ENCODE results near the gene MAP2K2. TPM values are rescaled to one million over a fixed set of nuclear protein-coding genes. Genes with fewer than 3 reads are reported as not detected.

MAP2K2 gene
- total and polyA plus RNA-seq, 9 of the 15 experiments (the other 6 are each of a cell fraction or from before 2014, with no cell fraction given), result 1.0 to 151 (median 58.3) TPM

- ATAC-seq (no peak), DNase-seq (ENCODE audit: extremely low read depth in 1 of 4, low spot score in 3 of 4) (no peak), FAIRE-seq (no peak)
- Histone ChIP-seq H3K27ac (ENCODE audit: extremely low read depth, low read depth, low read length) (no peak overlapping the region), H3K4me3 (no peak overlapping the region), H3K36me3 (ENCODE audit: control insufficient read depth, insufficient read depth, low read length) (peaks cover 78% of the 10 kb centered on the region; the same call in 2 of the 3 replicates), H3K27me3 (ENCODE audit: control insufficient read depth in 2 of 2, insufficient read depth in 2 of 2, low read length in 2 of 2) (no peaks in the 10 kb centered on the region), H3K79me2 (ENCODE audit: control insufficient read depth, insufficient read depth, low read length) (no peaks in the 10 kb centered on the region), H3K9me1 (ENCODE audit: control insufficient read depth, insufficient read depth, low read length) (no peaks in the 10 kb centered on the region), H3K4me1 (replicated peaks in 1 of 2; ENCODE audit: control insufficient read depth in 2 of 2, insufficient read depth in 2 of 2, low read length in 2 of 2) (peaks cover 0 to 29% of the 10 kb centered on the region in 2 experiments; a peak in 2 of 5 replicates), H3K4me2 (ENCODE audit: insufficient read depth, low read length) (no peak overlapping the region), H2AFZ (ENCODE audit: low read depth, low read length) (no peak overlapping the region), H3K9ac (ENCODE audit: insufficient read depth in 1 of 2, low read depth in 2 of 2, low read length in 2 of 2) (no peak overlapping the region; a peak in 1 of 4 replicates), H3K9me3 (replicated peaks; ENCODE audit: control insufficient read depth, insufficient read depth, low read depth, low read length) (no peaks in the 10 kb centered on the region), H4K20me1 (replicated peaks; ENCODE audit: control insufficient read depth, insufficient read depth, low read length) (no peaks in the 10 kb centered on the region)
- in situ Hi-C loops (cut with MboI) (no loop called here), intact Hi-C loops (cut with micrococcal nuclease) (no loop called here)
- TF ChIP-seq GTF3C2 (IDR thresholded peaks at IDR 0.05; ENCODE audit: borderline replicate concordance, extremely low read depth, insufficient read length) (no peak), KAT2B (IDR thresholded peaks at IDR 0.05; ENCODE audit: low read depth, low read length) (no peak), ADNP (tag; IDR thresholded peaks at IDR 0.05) (no peak), ZNF212 (CRISPR knock-in tag; IDR thresholded peaks at IDR 0.05) (no peak), THAP7 (CRISPR knock-in tag; IDR thresholded peaks at IDR 0.05) (no peak), KAT7 (CRISPR knock-in tag; IDR thresholded peaks at IDR 0.05; ENCODE audit: borderline replicate concordance) (no peak), VEZF1 (CRISPR knock-in tag; IDR thresholded peaks at IDR 0.05) (no peak), GTF2F1 (IDR thresholded peaks at IDR 0.05; ENCODE audit: low read depth, low read length) (no peak), POLR2B (IDR thresholded peaks at IDR 0.05; ENCODE audit: low read depth, partially characterized antibody) (no peak), PHB2 (IDR thresholded peaks at IDR 0.05; ENCODE audit: low read depth) (no peak), NFYB (IDR thresholded peaks at IDR 0.05; ENCODE audit: extremely low read depth, insufficient read length) (no peak), ZNF586 (CRISPR knock-in tag; conservative IDR thresholded peaks at IDR 0.05) (no peak), SNAPC5 (CRISPR knock-in tag; IDR thresholded peaks at IDR 0.05) (no peak)
- BruUV-seq (replicated peaks), result no TSS peak
- ChIA-PET POLR2A (interaction anchor here (0.6 kb wide), 1 partner anchor 111 kb away, joined by 3 read pairs; no protein-coding TSS in a partner anchor), CTCF (ENCODE audit: low intra/inter-chr PET ratio) (no interaction called here)
- 94% methylated on average over 16 of the region's 18 CpGs for WGBS (ENCODE audit: insufficient coverage, low coverage, missing lambda C conversion rate)
These were observed 25.4 kb downstream of the MAP2K2 start for GRCh38 chr19:4098493-4098892.
